Activated CD4-positive, alpha-beta T cell treated with anti-CD3 and anti-CD28 coated beads, Interleukin-2, amount 50 U/mL, for 24 hours (primary cell): ENCODE results near the gene ALDH16A1.

ENCODE experiments used
- DNase-seq, 2 donors: peaks; one replicate each; pipeline ENCODE4 v3.0.0-alpha.2; 2020; ENCODE audit warnings: low read depth in 1 of 2, low spot score in 1 of 2

The ALDH16A1 gene

DNA sequence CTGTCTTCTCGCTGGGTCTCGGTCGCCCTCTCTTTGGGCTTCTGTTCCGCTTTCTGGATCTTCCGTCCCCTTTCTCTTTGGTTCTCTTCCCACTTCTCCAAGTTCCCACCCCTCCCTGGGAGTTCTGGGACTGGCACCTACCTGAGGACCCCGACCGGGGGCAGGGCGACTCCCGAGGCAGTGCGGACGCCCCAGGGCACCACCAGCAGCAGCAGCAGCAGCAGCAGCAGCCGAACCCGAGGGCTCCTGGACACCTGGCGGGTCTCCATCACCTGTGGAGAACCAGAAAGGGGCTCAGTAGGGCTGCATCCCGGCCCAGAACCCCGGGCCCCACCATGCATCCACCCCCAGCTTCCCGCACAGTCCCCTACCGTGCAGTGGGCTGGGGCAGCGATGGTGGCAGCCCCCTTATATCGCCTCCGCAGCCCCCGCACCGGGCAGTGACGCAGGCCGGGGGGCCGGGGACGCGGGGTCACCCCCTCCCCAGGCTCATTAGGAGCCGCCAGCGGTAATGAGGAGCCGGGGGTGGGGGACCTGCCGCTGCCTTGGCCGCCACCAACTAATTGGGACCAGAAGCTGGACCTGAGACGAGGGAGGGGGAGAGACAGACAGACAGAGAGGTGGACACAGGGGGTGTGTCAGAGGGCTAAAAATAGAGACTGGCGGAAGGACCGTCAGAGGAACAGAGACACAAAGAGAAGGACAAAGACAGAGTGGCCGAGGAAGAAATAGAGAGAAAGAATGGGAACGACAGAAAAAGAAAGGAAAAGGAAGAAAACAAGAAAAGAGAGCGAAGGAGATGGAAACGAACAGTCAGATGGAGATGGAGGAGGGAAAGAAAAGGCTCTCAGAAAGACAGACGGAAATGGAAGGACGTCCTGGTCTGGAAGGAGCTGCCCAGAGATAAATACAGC lies 29.7 kb upstream of the ALDH16A1 start, which contains the start of gene PTH2:
Gene PTH2 (minus strand): TSS at position 371 of the 914 bp plus-strand sequence. CDS start 102 bp downstream, at position 269.
- DNase-seq = no peak

DNA sequence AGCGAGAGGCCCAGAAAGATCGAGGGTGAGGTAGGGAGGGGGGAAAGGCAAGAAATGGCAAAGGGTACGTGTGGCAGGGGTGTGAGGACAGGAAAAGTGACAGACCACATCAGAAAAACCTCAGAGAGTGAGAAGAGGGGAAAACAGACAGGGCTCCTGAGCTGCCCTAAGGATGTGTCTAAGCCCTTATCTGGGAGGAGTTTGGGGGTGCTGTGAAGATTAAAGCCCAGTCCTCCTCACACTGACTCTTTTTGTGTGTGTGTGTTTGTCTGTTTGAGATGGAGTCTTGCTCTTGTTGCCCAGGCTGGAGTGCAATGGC lies 29.1 kb upstream of the ALDH16A1 start:
- no peak for DNase-seq

DNA sequence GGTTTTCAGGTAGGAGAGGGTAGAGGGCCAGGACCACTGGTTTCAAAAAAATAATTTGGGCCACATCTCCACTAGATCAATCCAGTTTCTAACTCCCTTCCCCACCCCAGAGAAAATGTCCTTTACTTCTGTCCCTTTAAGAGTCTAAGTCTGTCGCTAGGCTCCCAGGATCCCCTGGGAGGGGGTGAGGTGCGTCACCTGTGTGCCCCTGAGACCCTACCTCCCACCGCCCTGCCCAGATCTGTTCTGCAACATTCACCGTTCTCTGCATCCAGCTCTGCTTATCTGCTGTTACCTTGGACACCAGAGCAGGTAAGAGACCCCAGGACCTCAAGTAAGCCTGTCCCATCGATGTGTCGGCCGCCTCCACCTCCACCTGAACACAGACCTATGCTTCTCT lies 27.8 kb upstream of the ALDH16A1 start, which contains the start of gene GFY:
Gene GFY (plus strand): TSS at position 211 of the 400 bp plus-strand sequence. CDS start 1,043 bp downstream, outside the sequence.
- DNase-seq = no peak

DNA sequence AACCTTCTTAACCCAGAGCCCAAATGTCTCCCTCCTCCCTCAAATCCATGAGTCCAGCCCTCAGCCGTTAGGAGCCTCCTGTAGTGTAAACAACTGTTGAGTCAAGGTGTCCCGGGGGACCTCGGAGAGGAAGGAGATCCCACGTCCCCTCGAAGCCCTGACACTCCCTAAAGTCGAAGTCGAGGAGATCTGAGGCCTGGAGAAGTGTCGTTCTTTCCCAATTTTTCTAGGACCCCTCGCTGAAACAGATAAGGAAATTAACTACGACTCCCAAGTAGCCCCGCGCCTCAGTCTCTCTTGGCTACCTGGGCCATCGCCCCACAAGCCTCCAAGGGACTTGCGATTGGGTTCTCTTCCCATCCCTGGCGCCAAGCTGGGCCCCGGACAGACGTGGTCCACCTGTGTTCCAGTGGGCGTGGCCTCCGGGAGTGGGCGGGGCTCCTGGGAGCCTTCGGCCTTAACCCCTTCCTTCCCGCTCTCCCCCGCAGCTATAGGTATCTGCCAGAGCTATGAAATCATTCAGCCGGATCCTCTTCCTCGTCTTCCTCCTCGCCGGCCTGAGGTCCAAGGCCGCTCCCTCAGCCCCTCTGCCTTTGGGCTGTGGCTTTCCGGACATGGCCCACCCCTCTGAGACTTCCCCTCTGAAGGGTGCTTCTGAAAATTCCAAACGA lies 27.0 kb upstream of the ALDH16A1 start:
- DNase-seq = no peak

DNA sequence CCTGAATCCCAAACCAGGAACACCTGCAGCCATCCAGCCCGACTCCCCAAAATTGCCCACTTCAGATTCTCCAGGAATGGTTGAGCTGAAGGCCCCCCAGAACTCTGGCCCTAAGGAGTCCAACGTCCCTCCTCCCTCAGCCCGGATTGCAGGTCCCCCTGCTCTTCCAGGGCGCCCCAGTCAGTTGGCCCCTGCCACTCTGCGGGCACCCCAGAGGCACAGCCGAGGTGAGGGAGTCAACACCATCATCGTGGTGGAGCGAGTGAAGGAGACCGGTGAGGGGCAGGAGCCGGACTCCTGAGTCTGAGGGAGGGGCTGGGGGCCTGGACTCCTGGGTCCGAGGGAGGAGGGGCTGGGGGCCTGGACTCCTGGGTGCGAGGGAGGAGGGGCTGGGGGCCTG lies 25.7 kb upstream of the ALDH16A1 start:
- DNase-seq = no peak

DNA sequence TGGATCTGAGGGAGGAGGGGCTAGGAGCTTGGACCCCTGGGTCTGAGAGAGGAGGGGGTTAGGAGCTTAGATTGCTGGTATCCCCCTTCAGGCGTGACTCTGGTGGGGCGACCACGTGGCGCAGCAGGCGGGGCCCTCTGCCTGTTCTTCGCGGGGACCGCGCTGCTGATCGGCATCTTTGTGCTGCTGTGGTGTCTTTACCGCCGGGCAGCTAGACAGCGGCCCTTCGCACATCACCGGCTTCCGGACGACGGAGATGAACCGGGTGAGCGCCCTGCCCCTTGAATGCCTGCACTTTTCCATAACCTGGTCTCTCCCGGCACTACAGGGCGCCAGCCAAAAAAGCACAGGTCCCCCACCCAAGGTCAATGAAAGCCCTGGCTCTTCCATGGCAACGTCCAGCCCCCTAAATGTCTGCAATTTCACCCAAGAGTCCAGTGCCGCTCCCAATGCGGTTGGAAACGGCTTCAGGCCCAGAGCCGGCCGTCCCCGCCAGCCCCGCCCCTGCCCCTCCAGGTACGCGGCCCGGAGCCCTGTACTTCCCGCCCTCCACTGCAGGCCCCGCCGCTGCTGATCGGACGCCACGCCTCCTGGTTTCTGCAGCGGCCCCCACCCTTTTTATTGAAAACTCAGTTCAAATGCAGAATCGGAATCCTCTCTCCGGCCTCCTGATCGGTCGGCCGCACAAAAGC lies 25.0 kb upstream of the ALDH16A1 start:
- no peak for DNase-seq

DNA sequence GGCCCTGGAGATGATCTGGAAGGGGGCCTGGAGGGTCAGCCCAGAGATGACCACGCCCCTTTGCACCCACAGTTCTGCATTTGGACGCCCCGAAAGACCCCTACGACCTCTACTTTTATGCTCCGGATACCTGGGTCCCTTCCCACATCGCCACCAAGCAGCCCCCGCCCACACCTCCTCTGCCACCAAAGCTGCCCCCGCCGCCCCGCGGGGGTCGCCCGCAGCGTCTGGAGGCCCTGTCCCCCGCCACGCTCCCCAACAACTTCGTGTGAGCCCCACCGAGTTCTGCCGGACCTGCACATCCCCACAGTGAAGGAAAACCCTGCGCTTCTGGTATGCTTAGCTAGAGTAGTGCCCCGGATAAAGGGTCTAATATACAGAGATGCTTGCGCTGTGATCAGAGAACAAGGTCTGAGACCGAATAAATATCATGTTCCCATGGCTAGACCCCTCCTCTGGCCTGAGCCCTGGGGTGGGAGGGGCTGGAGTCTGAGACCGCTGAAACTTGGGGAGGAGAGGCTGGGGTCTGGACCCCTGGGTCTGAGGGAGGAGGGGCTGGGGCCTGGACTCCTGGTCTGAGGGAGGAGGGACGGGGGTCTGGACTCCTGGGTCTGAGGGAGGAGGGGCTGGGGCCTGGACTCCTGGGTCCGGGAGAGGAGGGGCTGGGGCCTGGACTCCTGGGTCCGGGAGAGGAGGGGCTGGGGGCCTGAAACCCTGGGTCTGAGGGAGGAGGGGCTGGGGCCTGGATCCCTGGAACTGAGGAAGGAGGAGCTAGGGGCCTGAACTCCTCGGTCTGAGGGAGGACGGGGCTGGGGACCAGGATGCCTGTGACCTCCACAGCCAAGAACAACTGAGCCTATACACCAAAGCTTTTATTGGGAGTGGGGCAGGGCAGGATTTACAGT lies 24.2 kb upstream of the ALDH16A1 start:
- DNase-seq = no peak

DNA sequence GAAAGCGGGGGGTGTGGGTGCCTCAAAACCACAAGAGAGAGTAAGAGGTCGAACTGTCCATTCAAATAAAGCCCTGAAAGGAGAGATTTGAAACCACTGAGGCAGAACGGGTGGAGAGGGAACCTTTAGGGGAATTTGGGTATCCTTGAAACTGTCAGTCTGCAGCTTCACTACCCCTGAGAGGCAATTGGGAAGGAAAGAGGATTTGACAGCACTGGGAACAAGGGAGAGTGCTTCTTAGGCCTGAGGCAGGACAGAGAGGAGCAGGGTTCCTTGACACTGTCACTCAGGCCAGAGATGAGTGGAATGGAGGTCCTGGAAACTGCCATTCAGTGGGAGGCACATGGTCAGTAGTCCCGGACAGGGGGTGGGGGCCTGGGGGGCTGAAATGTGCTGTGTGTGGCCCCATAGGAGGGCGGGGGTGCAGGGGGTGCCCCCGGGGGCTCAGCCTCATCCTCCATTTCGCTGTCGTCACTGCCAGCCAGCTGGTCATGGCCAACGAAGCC lies 22.8 kb upstream of the ALDH16A1 start:
- no peak for DNase-seq

DNA sequence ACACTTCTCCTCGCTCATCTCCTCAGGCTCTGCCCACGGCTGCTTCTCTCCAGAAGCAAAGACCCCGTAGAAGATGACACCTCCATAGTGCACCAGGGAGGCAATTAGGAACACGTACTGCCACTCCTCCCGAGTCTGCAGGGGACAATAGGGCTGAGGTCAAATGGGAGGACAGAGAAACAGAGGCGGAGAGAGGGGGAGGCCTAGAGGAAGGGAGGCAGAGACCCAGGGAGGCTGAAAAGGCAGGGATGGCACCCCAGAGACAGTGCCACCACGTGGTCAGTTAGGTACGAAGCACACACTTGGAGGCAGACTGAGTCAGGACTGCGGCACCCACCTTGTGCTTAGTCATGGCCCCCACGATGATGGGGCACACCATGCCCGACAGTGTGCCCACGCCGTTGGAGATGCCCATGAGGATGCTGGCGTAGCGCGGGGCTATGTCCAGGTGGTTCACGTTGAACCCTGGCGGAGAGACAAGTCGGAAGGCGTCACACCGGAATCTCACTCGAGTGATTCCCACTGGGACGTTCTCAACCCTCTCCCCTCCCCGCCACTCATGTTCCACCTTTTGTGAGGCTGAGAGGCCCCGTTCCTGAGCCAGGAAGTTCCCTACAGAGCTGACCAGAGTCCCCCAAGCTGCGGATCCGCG lies 22.2 kb upstream of the ALDH16A1 start:
- no peak for DNase-seq

DNA sequence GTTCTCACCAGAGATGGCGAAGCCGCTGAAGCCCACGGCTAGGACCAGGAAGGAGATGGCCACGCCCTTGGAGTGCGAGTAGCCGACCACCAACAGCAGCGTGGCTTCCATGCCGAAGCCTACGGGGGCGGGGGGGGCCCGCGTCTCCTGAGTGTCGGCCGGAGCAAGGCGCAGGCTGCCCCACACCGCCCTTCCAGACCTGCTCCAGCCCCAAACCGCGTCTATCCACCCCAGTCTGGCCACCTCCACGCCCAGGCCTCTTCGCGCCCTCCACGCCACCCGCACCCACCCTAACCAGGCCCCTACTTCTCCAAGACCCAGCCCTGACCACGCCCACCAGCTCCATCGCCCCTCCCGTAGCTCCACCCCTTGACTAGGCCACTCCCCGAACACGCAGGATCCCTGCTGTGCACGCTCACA lies 21.7 kb upstream of the ALDH16A1 start:
- no peak for DNase-seq

DNA sequence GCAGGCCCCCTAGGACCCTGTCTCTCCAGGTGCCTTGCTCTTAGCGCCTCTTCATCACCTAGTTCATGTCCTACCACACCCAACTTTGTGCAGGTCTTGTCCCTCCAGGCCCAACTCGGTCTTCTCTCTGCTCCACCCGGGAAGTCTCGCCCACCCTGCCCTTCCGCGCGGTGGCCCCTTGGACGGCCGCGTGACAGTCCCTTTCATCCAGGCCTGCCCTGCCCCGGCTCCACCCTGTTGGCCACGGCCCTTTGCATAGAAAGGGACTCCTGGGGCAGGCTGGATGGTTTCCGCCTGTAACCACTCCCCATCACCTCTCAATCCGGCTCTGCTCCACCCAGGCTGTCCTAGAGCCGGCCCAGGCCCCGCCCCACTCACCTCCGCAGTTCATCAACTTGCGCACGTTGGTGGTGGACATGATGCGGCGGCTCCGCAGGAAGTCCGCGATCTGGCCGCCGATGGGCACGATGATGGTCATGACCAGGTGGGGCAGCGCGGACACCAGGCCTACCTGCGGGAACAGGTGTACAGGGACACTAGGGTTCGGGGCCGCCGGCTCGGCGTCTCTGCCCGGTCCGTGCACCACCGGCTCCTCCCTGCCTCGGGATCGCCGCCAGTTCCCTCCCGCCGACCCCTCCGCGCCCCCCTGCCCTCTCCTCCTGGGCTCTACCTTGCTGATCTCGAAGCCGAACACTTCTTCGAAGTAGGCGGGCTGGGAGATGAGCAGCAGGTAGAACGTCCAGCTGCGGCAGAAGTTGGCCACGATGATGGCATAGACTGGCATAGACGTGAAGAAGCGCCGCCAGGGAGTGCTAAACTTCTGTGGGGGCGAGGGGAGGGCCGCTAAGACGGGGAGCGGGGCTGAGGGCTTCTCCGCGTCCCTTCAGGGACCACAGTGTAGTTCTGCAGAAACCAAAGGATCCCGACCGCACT lies 20.6 kb upstream of the ALDH16A1 start:
- no peak for DNase-seq

DNA sequence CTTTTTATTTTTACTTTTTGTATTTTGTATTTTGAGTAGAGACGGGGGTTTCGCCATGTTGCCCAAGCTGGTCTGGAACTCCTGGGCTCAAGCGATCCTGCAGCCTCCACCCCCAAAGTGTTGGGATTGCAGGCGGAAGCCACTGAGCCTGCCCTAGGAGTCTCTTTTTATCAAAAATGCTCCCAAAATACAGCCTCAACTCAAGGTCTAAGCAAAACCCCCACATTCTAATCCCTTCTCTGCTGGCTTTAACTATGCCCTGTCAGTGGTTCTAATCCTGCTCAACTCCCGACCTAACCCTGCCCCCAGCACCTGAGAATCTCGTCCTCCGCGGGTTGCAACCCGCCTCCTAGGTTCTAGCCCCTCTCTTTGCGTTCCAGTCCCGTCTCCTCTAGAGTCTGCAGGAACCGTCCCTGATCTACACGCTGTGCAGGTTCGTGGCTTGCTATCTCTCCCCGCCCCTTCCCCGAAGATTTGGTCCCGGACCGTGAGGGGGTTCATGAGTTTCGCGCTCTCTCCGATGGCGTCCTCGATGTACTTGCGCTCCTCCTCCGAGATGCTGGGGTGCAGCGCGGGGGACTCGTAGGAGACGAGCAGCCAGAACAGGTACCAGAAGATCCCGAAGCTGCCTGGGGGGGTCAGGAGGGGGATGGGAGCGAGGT lies 19.7 kb upstream of the ALDH16A1 start:
- no peak for DNase-seq

DNA sequence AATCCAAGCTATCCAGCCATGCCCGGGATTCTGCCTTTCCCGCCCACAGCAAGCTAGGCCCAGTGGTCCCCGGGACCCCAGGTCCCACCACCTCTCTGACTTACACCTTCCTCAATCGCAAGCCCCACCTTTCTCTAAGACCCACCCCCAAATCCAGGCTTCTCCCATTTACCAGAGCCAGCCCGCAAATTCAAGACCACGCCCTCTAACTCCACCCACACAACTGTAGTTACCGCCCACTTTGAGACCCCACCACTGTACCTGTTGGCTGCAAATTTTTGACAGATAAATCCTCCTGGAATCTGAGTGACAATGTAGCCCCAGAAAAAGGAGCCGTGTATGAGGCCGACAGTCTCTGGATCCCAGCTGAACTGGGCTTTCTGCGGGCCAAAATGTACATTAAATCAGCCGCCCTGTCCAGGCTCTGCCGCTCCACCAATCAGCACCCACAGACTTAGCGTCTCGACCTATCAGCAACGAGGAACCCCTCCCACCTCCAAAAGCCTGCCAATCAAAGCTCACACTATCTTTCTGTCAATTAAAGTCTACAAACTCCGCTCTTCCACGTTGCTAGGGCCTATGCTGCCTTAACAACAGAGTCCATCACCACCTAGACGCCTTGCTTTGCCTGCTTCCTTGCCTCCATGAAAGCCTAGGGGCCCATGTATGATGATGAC lies 18.0 kb upstream of the ALDH16A1 start:
- no peak for DNase-seq

DNA sequence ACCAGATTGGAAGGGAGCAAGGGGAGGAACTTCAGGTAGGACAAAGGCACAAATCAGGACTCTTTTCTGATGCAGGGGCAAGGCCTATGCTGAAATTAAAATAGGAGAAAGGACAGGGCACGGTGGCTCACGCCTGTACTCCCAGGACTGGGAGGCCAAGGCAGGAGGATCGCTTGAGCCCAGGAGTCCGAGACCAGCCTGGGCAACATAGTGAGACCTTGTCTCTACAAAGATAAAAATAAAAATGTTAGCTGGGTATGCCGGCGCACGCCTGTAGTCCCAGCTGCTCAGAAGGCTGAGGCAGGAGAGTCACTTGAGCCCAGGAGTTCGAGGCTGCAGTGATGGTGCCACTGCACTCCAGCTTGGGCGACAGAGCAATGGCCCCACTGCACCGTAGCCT lies 17.4 kb upstream of the ALDH16A1 start:
- DNase-seq = no peak

DNA sequence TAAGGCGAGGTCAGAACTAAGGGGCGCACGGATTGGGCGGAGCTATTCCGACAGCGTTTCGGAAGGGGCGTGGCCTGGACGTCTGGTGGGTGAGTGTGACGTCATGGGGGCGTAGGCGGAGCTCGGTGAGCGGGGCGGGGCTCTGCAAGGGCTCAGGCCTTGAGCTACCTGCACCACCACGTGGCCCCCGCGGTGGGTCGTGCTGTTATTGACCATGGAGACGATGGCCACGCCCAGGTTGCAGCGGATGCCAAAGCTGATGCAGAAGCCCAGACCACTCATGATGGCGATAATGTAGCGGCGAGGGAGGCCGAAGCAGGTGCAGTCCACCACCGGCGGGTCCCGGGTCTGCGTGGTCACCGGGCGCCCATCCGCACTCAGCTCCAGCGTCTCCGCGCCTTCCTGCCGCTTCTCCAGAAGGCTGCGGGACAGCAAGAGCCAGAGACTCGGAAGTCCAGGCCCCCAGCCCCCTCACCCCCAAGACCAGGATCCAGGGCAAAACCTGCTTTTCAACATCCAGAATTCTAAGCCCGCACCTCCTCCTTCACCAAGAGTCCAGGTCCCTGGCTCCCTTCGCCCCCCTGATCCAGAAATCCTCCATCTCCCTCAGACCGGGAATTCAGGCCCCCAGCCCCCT lies 16.5 kb upstream of the ALDH16A1 start:
- DNase-seq = no peak

DNA sequence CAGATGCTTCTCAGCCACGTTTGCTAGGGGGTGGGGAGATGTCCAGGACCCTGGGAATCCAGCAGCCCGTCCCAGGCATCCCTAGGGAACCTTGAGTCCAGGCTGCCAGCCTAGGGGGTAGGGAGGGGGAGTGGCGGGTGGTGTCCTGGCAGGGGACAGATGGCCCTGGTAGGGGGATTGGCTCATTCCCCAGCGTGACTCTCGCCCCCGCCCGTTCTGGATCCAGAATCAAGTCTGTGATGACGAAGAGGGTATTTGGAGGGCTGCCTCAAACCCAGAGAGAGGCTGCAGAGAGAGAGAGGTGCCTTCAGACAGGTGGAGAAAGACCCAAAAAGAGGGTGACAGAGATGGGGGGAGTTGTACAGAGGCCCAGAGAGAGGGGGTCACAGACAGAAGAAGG lies 15.8 kb upstream of the ALDH16A1 start:
- DNase-seq = no peak

DNA sequence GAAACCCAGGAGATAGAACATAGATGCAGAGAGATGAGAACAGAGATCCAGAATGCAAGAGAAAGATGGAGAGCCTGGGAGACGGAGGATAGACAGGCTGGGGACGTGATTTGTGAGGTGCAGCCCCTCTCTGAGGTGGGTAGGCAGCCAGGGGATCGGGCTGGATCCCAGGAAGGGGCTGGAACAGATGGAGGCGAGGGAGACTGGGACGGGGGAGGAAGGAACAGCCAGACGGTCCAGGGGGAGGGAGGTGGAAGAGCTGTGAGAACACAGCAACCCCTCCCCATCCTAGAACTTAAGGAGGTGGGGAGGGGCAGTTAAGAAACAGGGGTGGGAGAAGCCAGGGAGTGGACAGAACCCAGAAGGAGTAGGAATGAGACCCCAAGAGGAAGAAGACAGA lies 14.8 kb upstream of the ALDH16A1 start:
- DNase-seq = no peak
